Left renal pelvis (tissue), 4 donors: ENCODE data around the gene LMOD3. TPM values are rescaled to one million over a fixed set of nuclear protein-coding genes. Genes with fewer than 3 reads are reported as not detected.

Experiments
- DNase-seq, 4 donors: peaks; one replicate each; pipeline ENCODE4 v3.0.0-alpha.2; 2013; ENCODE audit warnings: low read depth in 4 of 4, low spot score in 3 of 4
- polyA plus RNA-seq, 4 donors: library from polyadenylated mRNA; unstranded; fragments of 120-200 nt; gene quantifications; one replicate each; pipeline ENCODE4 v1.2.1, GENCODE V29; 2013; ENCODE audit not compliant: insufficient read length in 4 of 4

Gene LMOD3
- polyA plus RNA-seq: under 1 TPM in 3 of 4 donors, not detected in 1; 0.06 to 0.09 (median 0.07) TPM

DNA sequence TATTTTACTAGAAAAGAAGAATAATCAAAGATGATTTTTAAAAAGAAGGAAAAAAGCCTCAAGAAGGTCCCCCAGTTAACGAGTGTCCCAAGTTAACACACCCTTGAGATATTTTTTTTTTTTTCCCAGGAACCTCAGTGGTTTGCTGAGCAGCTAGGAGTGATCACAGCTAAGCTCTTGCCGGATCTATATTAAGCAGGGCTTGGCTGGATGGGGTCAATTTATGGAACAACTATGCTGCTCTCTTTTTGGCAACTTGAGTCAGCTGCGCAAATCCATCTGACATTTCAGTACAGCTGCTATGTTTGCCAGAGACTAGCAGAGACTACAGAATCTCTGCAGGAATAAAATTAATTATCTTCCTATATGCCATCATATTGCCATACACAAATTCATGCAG is at the start of gene LMOD3:
Gene LMOD3 (minus strand): TSS at position 193 of the 400 bp plus-strand sequence. CDS start 209 bp downstream, outside the sequence.
- no peak for DNase-seq

DNA sequence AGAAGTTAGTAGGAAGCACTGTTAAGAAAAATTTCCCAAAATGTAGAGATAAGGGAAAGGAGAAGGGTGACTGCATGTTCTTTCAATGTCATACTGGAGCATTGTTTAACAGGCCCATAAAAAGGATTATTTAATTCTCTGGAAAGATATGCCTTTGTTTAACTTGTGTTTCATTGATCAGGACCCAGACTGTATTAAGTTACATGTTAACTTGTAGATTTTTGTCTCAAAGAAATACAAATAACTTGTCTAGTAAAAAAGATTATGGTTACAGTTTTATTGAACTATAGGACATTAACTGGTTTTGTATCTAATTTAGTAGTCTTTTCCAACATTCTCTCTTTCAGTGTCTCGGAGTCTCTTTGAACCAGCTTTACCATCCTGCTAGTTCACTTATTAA is 49.7 kb upstream of the LMOD3 start:
- no peak for DNase-seq

DNA sequence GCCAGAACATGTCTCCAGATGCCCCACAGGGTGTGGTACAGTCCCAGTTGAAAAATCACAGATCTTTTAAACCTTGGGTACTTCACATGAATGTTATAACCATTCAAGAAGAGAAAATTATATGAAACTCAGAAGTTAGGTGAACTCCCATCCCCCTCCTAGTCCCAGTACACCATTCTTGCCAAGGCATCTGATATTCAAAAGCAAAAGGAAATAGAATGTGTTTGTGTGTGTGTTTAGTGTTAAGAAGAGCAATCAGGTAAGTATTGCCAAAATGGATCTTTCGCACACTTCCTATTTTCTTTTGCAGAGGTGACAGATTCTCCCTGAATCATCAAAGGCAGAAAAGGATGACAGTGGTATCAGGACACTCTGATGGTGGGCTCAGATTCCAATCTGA is 44.1 kb upstream of the LMOD3 start:
- DNase-seq: no peak

DNA sequence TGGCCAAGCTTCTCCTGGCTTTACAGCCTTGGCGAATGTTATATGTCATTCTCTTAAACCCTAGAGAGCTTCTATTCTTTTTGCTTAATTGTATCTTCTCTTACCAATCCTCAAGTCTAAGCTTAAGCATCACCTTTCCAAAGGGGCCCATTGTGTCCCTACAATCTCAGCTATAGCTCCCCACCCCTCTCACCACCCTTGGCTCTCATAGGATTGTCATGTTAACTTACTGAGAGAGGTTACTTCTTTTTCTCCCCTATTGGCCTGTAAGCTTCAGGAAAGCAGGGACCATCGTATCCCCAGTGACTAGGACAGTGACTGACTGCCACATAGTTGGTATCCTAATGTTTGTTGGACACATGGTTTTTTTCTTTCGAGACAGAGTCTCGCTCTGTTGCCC is 43.3 kb upstream of the LMOD3 start:
- no peak for DNase-seq

DNA sequence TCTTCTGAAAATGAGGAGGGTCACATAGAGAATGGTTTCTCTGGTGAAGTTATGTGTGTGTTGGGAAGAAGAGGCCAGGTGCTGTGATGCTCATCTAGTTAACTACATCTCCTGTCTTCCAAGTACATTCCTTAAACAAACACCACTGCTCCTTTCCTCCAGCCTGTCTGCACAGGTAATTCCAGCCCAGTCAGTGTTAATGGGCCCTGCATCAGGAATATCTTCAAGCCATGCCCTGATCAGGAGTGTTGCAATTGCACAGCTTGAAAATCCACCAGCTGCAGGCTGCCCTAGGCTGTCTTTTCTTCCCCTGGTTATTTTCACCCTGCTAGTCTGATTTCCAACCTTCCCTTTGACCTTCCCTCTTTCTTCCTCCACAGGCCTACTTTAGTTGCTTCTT is 41.9 kb upstream of the LMOD3 start:
- DNase-seq: no peak

DNA sequence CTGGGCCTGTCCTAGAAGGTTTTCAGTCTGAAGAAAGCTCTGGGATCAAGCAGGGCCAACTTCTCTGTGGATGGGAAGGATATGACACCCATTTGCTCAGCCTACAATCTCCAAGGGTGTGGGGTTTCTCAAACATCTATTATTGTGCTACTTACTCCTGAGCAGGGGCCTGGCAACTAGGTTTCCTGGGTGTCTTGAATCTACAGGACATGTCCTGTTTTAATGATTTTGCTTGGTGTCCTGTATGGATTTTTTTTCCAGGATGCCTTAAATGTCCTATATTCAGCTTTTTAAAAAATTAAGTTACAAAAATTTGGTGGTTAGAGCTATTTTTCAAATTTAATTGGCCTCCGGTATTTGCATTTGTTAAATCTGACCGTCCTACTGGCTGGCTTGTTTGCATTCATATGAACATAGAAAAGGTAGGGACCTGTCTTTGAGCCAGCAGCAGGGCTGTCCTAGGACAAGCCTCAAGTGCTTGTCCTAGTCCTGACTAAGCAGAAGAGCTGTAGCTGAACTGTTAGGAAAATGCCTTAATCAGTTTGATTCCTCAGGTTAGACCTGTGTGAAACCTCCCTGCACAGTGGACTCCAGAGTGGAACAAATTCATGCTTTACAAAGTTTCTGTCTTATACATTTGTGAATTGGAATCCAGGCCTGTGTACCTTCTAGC is 40.0 kb upstream of the LMOD3 start:
- no peak for DNase-seq

DNA sequence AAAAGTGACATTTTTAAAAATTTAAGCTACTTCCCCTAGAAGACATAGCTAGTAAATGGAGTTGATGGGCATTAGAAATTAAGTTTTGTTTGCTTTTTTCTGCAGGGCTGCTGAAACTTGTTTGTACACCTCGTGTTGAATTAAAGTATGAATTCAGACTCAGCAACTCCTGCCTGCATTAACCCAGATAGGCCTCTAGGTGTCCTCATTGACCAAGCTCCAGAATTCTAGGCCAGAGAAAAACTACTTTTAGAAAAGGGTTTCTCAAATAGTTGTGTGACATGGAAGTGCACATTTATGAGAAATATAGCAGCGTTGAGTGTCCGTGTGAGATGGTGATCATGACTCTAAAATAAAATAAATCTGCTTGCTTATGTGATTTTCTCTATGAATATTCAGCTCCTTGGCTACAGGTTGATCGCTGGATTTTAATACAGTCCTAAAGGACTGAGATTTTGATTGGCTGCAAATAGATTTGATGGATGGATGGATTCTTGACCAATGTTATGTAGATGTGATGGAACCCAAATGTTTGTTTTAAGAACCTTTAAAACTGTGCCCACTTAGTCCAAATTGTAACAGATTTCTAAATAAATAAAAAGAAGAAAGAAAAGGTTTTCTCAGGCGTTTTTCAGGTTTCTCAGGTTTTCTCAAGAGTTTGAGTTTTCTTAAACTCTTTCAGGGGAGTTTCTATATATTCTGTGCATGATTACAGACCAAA is 39.4 kb upstream of the LMOD3 start:
- peak; percentile 14 to 36 (median 26) for DNase-seq

DNA sequence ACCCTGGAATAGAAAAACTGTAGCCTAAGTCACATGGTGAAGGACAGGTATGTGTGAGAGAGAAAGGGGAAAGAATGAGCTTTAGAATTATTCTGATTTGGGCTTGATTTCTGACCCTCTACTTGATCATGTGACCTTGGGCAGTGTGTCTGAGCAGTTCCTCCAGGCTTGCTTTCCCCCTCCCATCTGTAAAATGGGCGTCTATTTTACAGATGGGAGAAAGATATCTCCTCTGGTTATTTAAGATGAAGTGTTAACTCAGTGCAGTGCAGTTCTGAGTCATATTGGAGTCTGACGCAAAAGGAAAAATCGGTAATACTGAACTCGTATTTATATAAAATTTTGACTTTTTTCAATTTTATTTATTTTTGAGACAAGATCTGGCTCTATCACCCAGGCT is 38.1 kb upstream of the LMOD3 start:
- DNase-seq: no peak

DNA sequence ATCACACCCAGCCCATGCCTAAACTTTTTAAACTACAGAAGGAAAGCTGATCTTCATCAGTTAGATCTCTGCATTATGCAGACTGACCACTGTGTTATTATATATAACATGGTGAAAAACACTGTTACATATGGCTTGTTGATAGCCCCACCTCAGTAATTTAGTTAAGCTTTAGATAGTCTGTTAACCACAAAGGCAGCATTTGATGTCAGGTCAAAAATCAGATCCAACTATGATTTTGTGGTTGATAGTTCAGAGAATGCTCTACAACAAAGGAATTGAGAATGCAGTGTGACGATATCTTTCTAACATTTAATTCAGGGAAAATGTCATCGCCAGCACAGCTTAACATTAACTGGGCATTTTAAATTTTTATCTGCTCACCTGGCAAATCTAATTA is 37.7 kb upstream of the LMOD3 start:
- DNase-seq: no peak

DNA sequence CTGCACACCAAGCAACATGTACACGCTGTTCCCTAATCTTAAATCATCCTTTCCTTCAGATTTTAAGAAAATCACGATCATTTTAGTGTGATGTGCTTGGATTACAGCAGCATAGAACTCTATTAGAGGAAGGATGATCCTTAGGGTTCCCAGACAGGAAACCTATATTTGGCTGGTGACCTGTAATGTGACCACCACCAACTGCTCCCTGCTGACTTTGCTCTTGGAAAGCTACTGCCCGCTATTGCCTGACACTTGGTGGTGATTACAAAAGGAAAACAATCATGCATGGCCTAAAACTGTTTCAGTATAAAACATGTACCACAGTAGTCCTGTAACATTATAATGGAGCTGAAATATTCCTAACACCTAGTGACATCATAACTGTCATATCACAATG is 27.2 kb upstream of the LMOD3 start:
- no peak for DNase-seq

DNA sequence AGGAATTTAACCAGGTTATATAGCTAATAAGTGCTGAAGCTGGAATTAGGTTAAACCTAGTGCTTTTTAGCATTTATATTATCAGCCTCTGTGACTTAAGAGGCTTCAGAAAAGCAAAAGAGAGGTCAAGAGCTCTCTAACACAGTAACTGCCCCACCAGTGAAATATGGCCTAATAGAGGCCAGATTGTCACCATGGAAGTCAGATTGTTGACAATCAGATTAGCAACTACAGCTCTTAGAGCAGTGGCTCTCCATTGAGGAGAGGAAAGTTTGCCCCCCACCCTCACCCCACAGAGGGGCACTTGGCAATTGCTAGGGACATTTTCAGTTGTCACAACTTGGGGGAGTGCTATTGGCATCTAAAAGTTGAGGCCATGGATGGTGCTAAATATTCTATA is 23.3 kb upstream of the LMOD3 start:
- no peak for DNase-seq

DNA sequence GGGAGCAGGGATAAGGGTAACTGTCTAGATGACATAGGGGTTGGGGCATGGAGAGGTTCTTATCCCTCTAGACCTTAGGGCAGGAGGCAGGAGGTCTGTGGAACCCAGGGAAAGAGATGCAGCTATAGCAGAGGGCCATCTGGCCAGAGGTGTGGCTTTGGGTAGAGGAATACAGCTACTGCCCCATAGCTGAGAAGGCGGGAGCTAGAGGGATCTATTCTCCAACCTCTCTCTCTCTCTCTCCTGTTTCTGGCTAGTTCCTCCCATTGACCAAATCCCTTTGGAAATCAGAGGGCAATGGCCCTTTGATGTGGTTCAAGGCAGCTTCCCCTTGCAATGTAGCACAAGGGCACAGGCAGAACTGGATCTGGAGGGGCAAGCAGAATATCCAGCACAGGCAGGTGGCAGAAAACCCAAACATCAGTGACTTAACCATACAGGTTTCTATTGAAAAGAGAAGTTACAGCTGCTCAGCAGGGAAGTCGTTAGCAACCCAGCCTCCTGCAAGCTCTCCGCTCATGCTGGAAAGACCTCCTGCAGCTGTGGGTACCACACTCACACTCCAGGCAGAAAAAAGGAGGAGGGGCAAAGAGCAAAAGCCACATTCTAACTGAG is 22.3 kb upstream of the LMOD3 start:
- no peak for DNase-seq

DNA sequence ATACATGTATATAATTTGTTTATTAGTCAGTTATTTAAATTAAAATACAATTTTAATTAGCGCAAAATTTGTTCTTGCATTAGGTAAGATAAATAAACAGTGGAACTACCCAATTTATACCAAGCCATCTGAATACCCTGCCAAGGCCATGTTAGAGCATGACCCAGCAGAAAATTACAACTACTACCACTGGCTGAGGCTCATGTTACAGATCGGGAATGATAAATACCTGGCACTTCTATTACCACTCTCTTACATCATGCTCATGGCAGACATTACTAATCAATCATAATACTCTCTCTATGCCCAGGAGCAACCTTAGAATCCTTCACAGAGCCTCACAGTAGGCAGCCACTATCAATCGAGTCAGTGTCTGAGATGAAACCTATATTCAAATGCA is 21.2 kb upstream of the LMOD3 start:
- DNase-seq: no peak

DNA sequence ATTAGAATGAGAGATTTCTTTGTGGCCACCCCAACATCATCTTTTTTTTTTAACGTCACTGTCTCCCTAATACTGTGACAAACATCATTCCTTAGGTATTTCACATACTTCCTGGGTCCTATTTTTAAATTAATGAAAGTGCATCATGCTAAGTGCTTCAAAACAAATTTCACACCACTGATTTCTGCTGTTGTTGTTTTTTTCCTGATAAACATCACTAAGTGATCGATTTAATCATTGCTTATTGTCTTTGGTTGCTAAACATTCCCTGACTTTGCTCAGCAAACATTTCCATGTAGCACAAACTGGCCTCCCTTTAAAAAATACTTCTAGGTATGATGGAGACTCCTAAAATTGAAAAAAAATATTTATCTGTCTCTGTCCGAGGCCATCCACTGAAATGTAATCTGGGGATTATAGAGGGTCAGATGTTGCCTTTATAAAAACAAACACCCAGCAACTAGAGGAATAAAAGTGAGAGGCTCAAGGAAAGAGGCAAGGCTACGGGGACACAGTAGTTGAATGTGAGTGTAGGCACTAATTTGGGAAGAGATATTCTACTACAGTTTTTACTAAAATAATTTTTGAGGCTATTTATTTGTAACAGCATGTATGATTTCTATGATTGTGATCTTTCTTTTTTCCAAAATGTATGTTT is 20.5 kb upstream of the LMOD3 start:
- no peak for DNase-seq

DNA sequence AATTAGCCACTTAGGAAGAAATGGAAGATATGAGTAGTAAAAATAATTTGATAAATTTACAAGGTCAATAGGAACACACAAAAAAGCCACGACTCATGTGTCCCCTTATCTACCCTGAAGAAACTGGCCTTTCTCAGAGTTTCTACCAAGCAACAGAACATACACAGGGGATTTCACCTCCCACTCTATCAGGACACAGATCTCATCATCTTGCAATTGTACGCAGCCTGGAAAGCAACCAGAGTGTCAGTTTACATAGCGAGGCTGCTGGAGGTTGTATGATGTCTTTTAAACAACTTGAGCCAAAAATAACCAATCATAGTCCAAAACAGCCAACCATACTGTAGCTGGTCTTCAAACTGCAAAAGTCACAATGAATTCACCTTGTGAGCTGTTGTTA is 19.7 kb upstream of the LMOD3 start:
- DNase-seq: no peak

DNA sequence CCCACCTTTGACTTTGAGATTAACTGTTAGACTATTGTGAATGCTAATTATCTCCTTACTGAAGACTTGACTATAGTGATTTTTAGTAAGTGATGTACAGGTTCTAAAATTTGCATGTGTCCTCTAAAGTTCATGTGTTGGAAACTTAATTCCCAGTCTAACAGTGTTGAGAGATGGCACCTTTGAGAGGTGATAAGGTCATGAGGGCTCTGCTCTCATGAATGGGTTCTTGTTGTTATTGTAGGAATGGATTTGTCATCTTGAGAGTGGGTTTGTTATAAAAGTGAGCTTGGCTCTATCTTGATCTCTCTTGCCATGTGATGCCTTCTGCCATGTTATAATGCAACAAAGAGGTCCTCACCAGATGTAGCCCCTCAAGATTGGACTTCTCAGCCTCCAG is 18.9 kb upstream of the LMOD3 start:
- no peak for DNase-seq

DNA sequence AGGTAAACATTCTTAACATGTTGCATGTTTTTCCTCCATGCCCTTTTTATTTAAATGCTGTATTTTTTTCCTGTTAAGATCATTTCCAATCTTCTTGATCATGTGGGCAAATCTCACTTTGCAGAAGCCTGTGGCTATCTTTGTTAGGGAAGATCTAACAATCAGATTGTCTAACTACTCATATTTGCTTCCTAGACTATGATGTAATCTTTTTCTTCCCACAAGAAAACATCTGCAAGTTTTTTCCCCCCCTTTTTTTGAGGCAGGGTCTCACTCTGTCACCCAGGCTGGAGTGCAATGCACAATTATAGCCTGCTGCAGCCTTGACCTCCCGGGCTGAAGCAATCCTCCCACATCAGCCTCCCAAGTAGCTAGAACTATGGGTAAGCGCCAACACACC is 15.0 kb upstream of the LMOD3 start:
- no peak for DNase-seq

DNA sequence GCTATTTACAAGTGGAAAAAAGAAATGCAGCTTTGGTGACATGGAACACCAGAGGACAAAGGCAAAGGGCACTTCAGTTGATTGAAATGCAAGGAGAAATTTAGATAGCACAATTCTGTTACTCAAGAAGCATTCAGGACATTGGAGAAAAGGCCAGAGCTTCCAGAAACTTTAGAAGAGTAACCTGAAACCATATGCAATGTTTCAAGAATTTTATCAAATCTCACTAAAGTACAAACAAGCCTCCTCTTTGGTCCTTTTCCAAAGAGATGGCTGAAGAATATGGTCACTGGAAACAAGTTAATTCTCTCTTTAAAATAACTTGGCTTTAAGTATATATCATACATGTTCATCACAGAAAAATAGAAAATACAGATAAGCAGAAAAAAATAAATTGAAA is 14.6 kb upstream of the LMOD3 start:
- DNase-seq: no peak

DNA sequence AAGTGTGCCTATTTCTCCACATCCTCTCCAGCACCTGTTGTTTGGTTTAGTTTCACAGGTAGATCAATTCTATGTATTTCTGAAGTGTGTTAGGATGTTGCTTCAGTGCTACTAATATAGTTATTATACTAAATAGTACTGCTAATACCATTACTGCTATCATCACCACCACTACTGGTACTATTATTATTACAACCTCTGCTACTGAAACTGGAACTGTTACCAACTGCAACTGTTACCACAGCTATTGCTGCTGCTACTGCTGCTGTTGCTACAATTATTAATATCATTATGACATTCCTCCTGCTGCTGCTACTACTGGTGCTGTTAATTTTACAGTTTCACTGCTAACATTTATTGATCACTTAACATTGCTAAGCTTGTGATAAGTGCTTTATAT is 8.3 kb upstream of the LMOD3 start:
- DNase-seq: no peak

DNA sequence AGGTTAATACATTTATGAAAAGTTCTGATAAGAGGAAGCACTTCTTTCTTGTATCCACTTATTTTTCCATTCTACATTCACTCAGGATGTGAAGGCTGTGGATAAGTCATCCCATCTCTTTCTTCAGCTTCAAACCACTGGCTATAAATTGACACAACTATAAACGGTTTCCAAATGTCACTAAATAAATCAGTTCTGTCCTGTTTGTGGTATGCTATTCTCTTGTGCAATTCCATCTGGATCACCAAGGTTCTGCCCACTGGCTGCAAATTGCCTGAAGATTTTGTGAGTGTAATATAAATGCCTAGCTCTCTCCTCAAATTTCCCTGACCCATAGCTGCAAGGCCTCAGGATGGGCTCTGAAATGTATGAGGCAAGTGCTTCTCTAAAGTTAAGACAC is 7.1 kb upstream of the LMOD3 start:
- DNase-seq: no peak

DNA sequence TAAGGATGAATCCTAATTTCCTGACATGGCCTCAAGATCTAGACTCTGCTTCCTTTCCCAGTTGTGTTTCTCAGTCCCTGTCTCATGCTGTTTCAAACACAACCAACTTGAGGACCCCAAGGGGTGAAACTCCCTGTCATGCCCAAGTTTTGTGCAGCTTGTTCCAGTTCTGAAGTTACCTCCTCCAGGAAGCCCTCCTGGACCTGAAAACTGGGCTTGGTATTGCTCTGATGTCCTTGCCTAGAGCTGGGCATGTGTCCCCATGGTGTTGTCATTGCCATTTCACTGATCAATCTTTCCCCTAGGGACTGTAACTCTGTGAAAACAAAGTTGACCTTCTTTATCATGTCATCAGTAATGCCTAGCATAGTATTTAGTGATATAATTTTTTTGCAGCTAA is 6.1 kb upstream of the LMOD3 start:
- DNase-seq: no peak

DNA sequence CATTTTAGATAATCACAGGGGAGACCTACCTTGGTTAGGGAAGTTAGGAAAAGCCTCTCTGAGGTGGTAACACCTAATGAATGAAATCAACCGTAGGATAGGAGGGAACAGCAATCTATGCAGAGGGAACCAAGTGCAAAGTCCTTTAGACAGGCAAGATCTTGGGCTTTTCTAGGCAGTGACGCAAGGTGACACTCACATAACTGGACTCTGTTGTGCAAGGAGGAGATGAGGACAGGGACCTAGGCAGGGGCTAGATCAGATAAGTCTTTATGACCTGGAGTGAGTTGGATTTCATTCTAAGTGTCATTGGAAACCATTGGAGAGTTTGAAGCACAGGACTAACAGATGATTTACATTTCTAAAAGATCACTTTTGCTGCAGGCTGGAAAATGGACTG is 4.6 kb upstream of the LMOD3 start:
- no peak for DNase-seq
